Urothelium cell line (cell line): Measurements from ENCODE around the gene CDK5RAP1.
"Not testable (repeated sequence)": the region's sequence is repeated elsewhere in the genome, so short reads cannot be mapped to it uniquely, and the experiment has no call there.

Experiments used
- DNase-seq: peaks from one replicate; pipeline ENCODE4 v3.0.0; 2011; ENCODE audit warnings: low spot score, mixed read lengths
- FAIRE-seq: peaks from 2 replicates; lab custom pipeline; 2011; peaks lifted over from hg19 to GRCh38; lab: Jason Lieb, UNC

The CDK5RAP1 gene

GRCh38 chr20:33401184-33401920 lies at the start of gene CDK5RAP1:
Gene CDK5RAP1, minus strand, starts transcription at chr20:33401519. Its CDS starts 4,455 bp downstream, at chr20:33397064.
- FAIRE-seq = peak; percentile 87
- peak; percentile 91 for DNase-seq

- no peak for DNase-seq
- FAIRE-seq = no peak
Measured at GRCh38 chr20:33450867-33451266, 49.5 kb upstream of the CDK5RAP1 start.

- DNase-seq (no peak), FAIRE-seq (no peak)
Measured at GRCh38 chr20:33445881-33446625, 44.7 kb upstream of the CDK5RAP1 start.

- DNase-seq (no peak), FAIRE-seq (no peak)
Measured at GRCh38 chr20:33444797-33445560, 43.7 kb upstream of the CDK5RAP1 start.

DNA sequence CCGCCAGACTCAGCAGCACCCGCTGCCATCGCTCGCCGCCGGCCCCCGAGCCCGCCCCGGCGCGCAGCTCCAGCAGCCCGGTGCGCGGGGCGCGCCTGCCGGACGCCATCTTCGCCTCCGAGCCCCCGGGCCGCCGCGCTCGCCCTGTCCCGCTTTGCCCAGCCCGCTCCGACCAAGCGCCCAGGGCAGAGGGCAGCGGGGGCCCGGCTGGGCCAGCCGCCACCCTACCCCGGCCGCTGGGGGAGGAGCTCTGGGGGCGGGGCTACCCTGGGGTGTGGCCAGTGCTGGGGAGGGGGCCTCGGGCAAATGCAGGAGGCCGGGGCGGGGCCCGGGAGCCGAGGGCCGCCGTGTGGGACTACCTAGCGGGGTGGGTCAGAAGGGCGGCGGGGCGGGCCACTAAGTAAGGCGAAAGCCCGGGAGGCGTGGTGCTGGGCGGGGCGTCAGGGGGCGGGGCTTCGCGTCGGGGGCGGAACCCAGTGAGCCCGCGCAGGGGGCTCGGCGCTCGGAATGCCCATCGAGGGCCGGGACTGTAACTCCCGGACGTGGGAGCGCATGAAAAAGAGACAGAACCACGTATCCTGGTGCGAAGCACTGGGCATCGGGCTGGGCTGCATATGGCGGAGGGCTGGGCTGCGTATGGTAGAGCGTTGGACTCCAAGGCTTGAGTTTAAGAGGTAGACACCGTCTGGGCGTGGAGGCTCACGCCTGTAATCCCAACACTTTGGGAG lies 42.4 kb upstream of the CDK5RAP1 start, which contains the start of gene SNTA1:
Gene SNTA1 (minus strand): TSS at position 252 of the 728 bp plus-strand sequence. CDS start 143 bp downstream, at position 109.
- no peak for FAIRE-seq
- DNase-seq = peak; percentile 100

DNA sequence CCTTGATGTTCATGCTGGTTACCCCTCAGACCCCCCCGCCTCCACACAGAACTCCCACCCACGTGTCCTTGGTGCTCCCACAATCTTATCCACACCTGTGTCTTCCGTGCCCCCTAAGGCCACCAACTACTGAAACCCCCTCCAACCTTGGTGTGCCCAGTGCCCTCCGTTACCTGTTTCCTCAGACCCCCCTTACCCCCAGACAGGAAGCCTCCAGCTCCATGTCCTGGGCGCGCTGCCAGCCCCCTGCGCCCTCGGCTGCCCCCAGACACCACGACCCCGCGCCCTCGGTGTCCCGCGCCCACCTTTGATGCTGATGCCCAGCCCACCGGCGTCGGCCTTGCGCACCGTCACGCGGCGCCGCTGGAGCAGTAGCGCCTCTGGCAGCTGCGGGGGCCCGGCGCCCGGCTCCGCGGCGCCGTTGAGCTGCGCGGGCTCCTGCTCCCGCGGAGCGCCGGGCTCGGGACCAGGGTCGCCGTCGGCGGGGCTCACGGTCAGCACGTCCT lies 41.7 kb upstream of the CDK5RAP1 start:
- FAIRE-seq (no peak), DNase-seq (peak; percentile 64)

- FAIRE-seq (no peak), DNase-seq (no peak)
Measured at GRCh38 chr20:33442136-33443005, 41.1 kb upstream of the CDK5RAP1 start.

GRCh38 chr20:33441142-33441955 lies 40.0 kb upstream of the CDK5RAP1 start:
- DNase-seq = no peak
- no peak for FAIRE-seq

DNA sequence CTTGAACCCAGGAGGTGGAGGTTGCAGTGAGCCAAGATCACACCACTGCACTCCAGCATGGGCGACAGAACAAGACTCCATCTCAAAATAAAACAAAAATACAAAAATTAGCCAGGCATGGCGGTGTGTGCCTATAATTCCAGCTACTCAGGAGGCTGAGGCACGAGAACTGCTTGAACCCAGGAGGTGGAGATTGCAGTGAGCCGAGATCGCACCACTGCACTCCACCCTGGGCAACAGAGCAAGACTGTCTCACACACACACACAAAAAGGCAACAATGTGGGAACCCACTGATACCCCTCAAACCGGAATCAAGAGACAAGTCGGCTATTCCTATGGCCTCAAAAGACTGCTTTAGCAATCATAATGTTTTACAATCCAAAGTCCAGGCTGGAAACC lies 39.2 kb upstream of the CDK5RAP1 start:
- DNase-seq, FAIRE-seq: not testable (repeated sequence)

DNA sequence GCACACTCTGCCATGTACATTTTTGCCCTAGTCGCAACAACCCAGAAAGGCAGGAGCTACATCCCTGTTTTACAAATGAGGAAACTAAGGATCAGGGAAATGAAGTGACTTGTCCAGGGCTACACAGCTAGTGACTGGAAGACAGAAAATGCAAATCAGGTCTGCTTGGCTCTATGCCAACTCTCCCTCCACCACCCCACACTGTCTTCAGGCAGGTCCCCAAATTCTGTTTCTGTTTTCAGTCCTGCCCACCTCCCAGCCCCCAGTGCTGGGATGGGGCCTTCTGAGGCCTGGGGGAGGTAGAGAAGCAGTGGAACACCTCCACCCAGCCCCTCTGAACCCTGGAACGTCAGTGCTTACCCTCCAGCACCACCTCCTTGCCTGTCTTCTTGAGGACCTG lies 37.2 kb upstream of the CDK5RAP1 start:
- DNase-seq (no peak), FAIRE-seq (no peak)

- DNase-seq (peak; percentile 73), FAIRE-seq (no peak)
Measured at GRCh38 chr20:33437141-33437911, 36.0 kb upstream of the CDK5RAP1 start.

GRCh38 chr20:33434434-33434833 lies 33.1 kb upstream of the CDK5RAP1 start:
- FAIRE-seq = no peak
- DNase-seq = no peak

GRCh38 chr20:33433465-33434234 lies 32.3 kb upstream of the CDK5RAP1 start:
- no peak for FAIRE-seq
- no peak for DNase-seq

GRCh38 chr20:33431797-33432381 lies 30.6 kb upstream of the CDK5RAP1 start:
- FAIRE-seq (no peak), DNase-seq (no peak)

GRCh38 chr20:33423875-33424274 lies 22.6 kb upstream of the CDK5RAP1 start:
- DNase-seq, FAIRE-seq: not testable (repeated sequence)

- peak; percentile 75 for DNase-seq
- no peak for FAIRE-seq
Measured at GRCh38 chr20:33423141-33423834, 22.0 kb upstream of the CDK5RAP1 start.
